Measurements from ENCODE around the gene RPL29. TPM values are rescaled to one million over a fixed set of nuclear protein-coding genes. Genes with fewer than 3 reads are reported as not detected.

The RPL29 gene
- total RNA-seq, 2 donors from 2014 or later = 1,051 to 1,273 TPM

GRCh38 chr3:52022323-52023100 lies 26.8 kb upstream of the RPL29 start:
- Histone ChIP-seq H3K27ac (no peak overlapping the region), H3K27me3 (no peaks in the 10 kb centered on the region), H3K4me3 (no peak overlapping the region), H3K9ac (ENCODE audit: low read depth in 2 of 2, low read length in 2 of 2) (no peak overlapping the region), H3K4me1 (no peaks in the 10 kb centered on the region), H3K36me3 (no peaks in the 10 kb centered on the region), H3K9me3 (no peaks in the 10 kb centered on the region)
- no peak for TF ChIP-seq CTCF (IDR thresholded peaks at IDR 0.05)
- no peak for DNase-seq
- intact Hi-C loops (cut with DNase I) = no loop called here

GRCh38 chr3:52021489-52022268 lies 26.0 kb upstream of the RPL29 start:
- Histone ChIP-seq H3K27me3 (no peaks in the 10 kb centered on the region), H3K9ac (ENCODE audit: low read depth in 2 of 2, low read length in 2 of 2) (no peak overlapping the region), H3K27ac (no peak overlapping the region), H3K4me3 (no peak overlapping the region), H3K36me3 (no peaks in the 10 kb centered on the region), H3K4me1 (no peaks in the 10 kb centered on the region), H3K9me3 (no peaks in the 10 kb centered on the region)
- DNase-seq = no peak
- no peak for TF ChIP-seq CTCF (IDR thresholded peaks at IDR 0.05)
- intact Hi-C loops (cut with DNase I) = no loop called here

- no peak for TF ChIP-seq CTCF (IDR thresholded peaks at IDR 0.05)
- H3K4me1 ChIP-seq = no peaks in the 10 kb centered on the region
- no peaks in the 10 kb centered on the region for H3K36me3 ChIP-seq
- H3K27me3 ChIP-seq = no peaks in the 10 kb centered on the region
- intact Hi-C loops (cut with DNase I) = no loop called here
- no peak for DNase-seq
- H3K27ac ChIP-seq = no peak overlapping the region
- H3K4me3 ChIP-seq = no peak overlapping the region
- no peak overlapping the region for H3K9ac ChIP-seq (ENCODE audit: low read depth in 2 of 2, low read length in 2 of 2)
- no peaks in the 10 kb centered on the region for H3K9me3 ChIP-seq
Measured at GRCh38 chr3:52020796-52021195, 25.1 kb upstream of the RPL29 start.

- Histone ChIP-seq H3K9me3 (no peaks in the 10 kb centered on the region), H3K27ac (no peak overlapping the region), H3K9ac (ENCODE audit: low read depth in 2 of 2, low read length in 2 of 2) (no peak overlapping the region), H3K27me3 (no peaks in the 10 kb centered on the region), H3K4me3 (no peak overlapping the region), H3K36me3 (no peaks in the 10 kb centered on the region), H3K4me1 (no peaks in the 10 kb centered on the region)
- no peak for DNase-seq
- intact Hi-C loops (cut with DNase I) = no loop called here
- no peak for TF ChIP-seq CTCF (IDR thresholded peaks at IDR 0.05)
Measured at GRCh38 chr3:52019352-52020080, 23.8 kb upstream of the RPL29 start.

- no peak for TF ChIP-seq CTCF (IDR thresholded peaks at IDR 0.05)
- no peaks in the 10 kb centered on the region for H3K9me3 ChIP-seq
- no peaks in the 10 kb centered on the region for H3K4me1 ChIP-seq
- no peak overlapping the region for H3K27ac ChIP-seq
- H3K9ac ChIP-seq (ENCODE audit: low read depth in 2 of 2, low read length in 2 of 2) = no peak overlapping the region
- H3K36me3 ChIP-seq = no peaks in the 10 kb centered on the region
- no peak overlapping the region for H3K4me3 ChIP-seq
- H3K27me3 ChIP-seq = no peaks in the 10 kb centered on the region
- no peak for DNase-seq
- intact Hi-C loops (cut with DNase I) = no loop called here
Measured at GRCh38 chr3:52018319-52019000, 22.8 kb upstream of the RPL29 start.

Data from colonic mucosa (tissue), 4 donors.